ENCODE data around the gene PHOX2B. TPM values are rescaled to one million over a fixed set of nuclear protein-coding genes. Genes with fewer than 3 reads are reported as not detected.
"Not testable (repeated sequence)": the region's sequence is repeated elsewhere in the genome, so short reads cannot be mapped to it uniquely, and the experiment has no call there.

PHOX2B gene
- total RNA-seq, 1 donor: 0.10 TPM

- H3K4me3 ChIP-seq (ENCODE audit: low read length): no peak overlapping the region
- H3K27me3 ChIP-seq (ENCODE audit: insufficient read depth, low read length): peaks cover 81% of the 10 kb centered on the region
- H3K4me1 ChIP-seq (ENCODE audit: insufficient read depth, low read length): no peaks in the 10 kb centered on the region
- H3K9me3 ChIP-seq (ENCODE audit: low read depth, low read length): no peaks in the 10 kb centered on the region
These were observed 3.7 kb upstream of the PHOX2B start for GRCh38 chr4:41752081-41752836.

- H3K4me3 ChIP-seq (ENCODE audit: low read length): no peak overlapping the region
- H3K9me3 ChIP-seq (ENCODE audit: low read depth, low read length): no peaks in the 10 kb centered on the region
- H3K27me3 ChIP-seq (ENCODE audit: insufficient read depth, low read length): peaks cover 87% of the 10 kb centered on the region
These were observed 3.0 kb upstream of the PHOX2B start for GRCh38 chr4:41751449-41752061.

GRCh38 chr4:41750626-41751448 lies 2.3 kb upstream of the PHOX2B start:
- Histone ChIP-seq H3K4me1 (ENCODE audit: insufficient read depth, low read length) (no peaks in the 10 kb centered on the region), H3K27me3 (ENCODE audit: insufficient read depth, low read length) (peaks cover 87% of the 10 kb centered on the region), H3K9me3 (ENCODE audit: low read depth, low read length) (no peaks in the 10 kb centered on the region), H3K4me3 (ENCODE audit: low read length) (no peak overlapping the region)

More at GRCh38 chr4:41751449-41752061, 3.0 kb upstream of the PHOX2B start:
- no peaks in the 10 kb centered on the region for H3K4me1 ChIP-seq (ENCODE audit: insufficient read depth, low read length)

DNA sequence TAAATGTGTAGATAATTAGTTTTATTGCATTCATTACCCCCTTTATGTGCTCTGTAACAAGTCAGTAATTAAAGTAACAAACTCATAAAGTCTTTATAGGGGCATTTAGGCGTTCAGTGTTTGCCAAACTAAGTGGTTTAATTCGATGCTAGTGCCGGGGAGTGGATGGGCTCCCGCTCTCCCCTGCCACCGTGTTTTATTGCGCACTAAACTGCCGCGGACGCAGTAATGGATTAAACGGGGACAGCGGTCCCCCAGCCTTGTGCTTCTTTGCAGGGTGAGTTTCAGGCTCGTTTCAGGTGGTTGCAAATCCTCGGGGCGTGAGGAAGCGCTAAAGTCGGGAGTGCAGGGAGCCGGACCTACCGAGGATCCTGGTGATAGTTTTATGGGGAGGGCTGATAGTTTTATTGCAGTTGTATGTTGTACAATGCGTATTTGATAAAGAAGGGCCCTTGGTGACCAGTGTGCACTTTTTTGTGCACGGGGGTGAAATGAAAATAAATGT lies 1.6 kb upstream of the PHOX2B start:
- no peak overlapping the region for H3K4me3 ChIP-seq (ENCODE audit: low read length)
- H3K9me3 ChIP-seq (ENCODE audit: low read depth, low read length): no peaks in the 10 kb centered on the region
- no peaks in the 10 kb centered on the region for H3K4me1 ChIP-seq (ENCODE audit: insufficient read depth, low read length)
- peaks cover 91% of the 10 kb centered on the region for H3K27me3 ChIP-seq (ENCODE audit: insufficient read depth, low read length)

DNA sequence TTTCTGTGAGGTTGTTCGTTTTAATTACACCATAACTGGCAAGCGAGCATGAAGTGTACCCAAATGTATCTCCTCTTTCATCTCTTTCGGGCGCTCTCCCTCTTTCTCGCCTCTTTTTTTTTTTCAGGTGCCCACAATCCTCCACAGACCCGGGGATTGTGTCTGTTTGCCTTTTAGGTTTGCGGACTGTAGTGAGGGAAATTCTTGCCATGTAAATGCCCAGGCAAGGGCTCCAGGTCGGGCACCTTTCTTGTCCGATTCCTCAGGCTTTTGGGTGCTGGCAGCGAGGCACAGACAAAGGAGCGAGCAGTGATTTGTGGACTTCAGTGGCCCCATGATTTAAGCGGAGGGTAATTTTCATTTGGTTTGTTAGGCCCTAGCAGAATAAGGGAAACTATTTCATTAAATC lies 1.1 kb upstream of the PHOX2B start:
- Histone ChIP-seq H3K4me1 (ENCODE audit: insufficient read depth, low read length) (no peaks in the 10 kb centered on the region), H3K9me3 (ENCODE audit: low read depth, low read length) (no peaks in the 10 kb centered on the region), H3K4me3 (ENCODE audit: low read length) (no peak overlapping the region), H3K27me3 (ENCODE audit: insufficient read depth, low read length) (peaks cover 96% of the 10 kb centered on the region)

DNA sequence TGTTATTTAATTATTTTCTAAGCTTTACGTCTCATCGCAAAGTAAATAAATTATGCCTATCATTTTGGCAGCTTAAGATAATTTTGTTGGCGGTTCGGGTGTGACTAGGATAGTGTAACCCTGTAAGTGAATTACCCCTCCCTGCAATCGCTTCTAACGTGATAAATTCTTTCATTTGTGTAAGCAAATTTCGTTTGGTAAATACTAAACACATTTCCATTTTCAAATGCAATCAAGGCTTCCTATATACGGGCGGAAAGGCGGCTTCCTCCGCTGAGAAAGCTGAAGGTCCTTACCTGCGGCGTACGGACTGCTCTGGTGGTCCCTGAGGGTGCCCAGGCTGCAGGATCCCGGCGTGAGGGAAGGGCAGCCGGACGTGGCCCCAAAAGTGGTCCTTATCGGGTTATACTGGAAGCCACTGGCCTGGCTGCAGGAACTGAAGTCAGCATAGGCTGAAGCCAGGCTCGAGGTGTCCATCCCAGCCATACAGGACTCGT lies 403 bp downstream of the PHOX2B start:
- H3K4me1 ChIP-seq (ENCODE audit: insufficient read depth, low read length): no peaks in the 10 kb centered on the region
- peaks cover 96% of the 10 kb centered on the region for H3K27me3 ChIP-seq (ENCODE audit: insufficient read depth, low read length)
- no peaks in the 10 kb centered on the region for H3K9me3 ChIP-seq (ENCODE audit: low read depth, low read length)
- no peak overlapping the region for H3K4me3 ChIP-seq (ENCODE audit: low read length)

DNA sequence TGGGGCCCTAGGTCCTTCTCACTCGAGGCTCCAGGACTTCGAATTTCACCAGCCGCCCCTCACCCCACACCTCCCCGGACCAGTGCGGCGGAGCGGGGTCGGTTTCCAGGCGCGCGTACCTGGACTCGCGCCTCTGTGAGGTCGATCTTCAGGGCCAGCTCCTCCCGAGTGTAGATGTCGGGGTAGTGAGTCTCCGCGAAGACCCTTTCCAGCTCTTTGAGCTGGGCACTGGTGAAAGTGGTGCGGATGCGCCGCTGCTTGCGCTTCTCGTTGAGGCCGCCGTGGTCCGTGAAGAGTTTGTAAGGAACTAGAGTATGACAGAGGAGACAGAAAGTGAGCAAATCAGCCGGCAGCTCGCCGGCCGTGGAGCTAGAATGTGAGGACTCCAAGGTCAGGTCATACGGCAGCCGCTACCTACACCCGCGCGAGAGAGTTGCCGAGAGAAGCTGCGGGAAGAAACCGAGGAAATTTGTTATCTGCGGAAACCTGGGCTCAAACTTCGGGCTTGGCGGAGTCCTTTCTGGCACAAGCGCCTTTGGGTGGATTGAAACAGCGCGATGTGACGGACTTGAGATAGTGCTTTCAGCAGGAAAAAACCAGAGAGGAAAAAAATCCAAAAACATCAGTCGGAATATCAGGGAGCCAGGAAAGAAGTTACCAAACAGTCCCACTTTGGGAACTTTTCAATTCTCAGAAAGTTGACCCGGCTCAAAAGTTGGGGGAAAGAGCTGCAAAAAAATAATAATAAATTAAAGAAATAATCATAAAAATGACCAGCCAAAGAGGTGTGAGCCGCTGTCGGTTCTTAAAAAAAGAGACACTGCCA lies 1.1 kb downstream of the PHOX2B start:
- no peaks in the 10 kb centered on the region for H3K4me1 ChIP-seq (ENCODE audit: insufficient read depth, low read length)
- H3K4me3 ChIP-seq (ENCODE audit: low read length): no peak overlapping the region
- peaks cover 96% of the 10 kb centered on the region for H3K27me3 ChIP-seq (ENCODE audit: insufficient read depth, low read length)
- no peaks in the 10 kb centered on the region for H3K9me3 ChIP-seq (ENCODE audit: low read depth, low read length)

DNA sequence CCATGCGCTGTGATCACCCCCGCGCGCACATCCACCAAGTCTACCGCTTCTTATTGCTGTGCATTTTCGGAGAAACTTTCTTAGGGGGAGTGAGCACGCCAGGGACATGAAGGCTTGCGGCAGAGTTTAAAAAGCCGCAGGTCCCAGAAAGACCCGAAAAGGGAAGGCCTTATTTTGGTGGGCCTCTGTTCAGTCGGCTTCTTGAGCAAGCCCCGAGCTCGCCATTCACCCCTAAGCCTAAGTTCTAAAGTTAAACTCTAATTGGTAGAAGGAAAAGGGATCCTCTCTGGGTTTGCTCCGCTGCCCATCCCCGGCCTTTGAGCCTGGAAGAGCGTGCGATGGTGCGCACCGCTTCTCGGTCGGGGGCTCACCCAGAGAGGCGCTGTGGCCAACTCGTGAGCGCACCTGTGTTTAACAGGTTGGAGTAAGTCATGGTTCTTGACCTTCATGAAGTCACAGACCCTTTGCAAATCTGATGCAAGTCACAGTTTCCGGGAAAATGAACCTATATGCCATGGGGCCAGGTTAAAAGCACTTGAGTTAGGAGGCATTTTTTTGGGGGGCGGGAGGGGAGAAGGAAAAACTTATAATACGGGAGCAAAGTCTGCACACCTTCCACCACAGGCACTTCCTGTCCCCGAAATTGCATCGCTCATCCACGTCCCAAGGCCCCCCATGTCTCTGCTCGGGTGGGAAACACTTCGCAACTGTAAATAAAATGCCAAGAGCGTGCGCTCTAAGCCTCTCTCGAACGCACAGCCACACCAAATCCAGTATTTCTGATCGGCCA lies 1.9 kb downstream of the PHOX2B start:
- Histone ChIP-seq H3K4me3 (ENCODE audit: low read length) (no peak overlapping the region), H3K9me3 (ENCODE audit: low read depth, low read length) (no peaks in the 10 kb centered on the region), H3K27me3 (ENCODE audit: insufficient read depth, low read length) (peaks cover 89% of the 10 kb centered on the region), H3K4me1 (ENCODE audit: insufficient read depth, low read length) (no peaks in the 10 kb centered on the region)

DNA sequence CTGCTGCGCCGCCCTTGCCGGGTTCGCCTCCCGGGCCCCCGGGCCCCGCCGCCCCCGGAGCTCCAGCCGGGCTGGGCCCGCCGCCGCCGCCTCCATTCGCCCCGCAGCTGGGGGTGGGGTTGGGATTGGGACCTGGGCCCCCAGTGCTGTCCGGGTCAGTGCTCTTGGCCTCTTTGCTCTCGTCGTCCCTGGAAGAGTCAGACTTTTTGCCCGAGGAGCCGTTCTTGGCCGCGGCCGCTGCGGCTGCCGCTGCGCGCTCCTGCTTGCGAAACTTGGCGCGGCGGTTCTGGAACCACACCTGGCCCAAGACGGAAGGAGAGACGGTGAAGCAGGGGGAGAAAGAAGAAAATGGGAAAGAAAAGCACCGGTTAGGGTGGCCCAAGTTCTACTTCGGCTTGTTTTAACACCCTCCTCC lies 2.5 kb downstream of the PHOX2B start:
- Histone ChIP-seq H3K27me3 (ENCODE audit: insufficient read depth, low read length) (peaks cover 87% of the 10 kb centered on the region), H3K4me1 (ENCODE audit: insufficient read depth, low read length) (no peaks in the 10 kb centered on the region), H3K4me3 (ENCODE audit: low read length) (no peak overlapping the region)

GRCh38 chr4:41745292-41746024 lies 3.1 kb downstream of the PHOX2B start:
- peaks cover 83% of the 10 kb centered on the region for H3K27me3 ChIP-seq (ENCODE audit: insufficient read depth, low read length)
- H3K4me3 ChIP-seq (ENCODE audit: low read length): no peak overlapping the region
- H3K4me1 ChIP-seq (ENCODE audit: insufficient read depth, low read length): no peaks in the 10 kb centered on the region
- H3K9me3 ChIP-seq (ENCODE audit: low read depth, low read length): no peaks in the 10 kb centered on the region

More for the DNA sequence above, 2.5 kb downstream of the PHOX2B start:
- no peaks in the 10 kb centered on the region for H3K9me3 ChIP-seq (ENCODE audit: low read depth, low read length)

- peaks cover 82% of the 10 kb centered on the region for H3K27me3 ChIP-seq (ENCODE audit: insufficient read depth, low read length)
- H3K4me3 ChIP-seq (ENCODE audit: low read length): no peak overlapping the region
These were observed 3.8 kb downstream of the PHOX2B start for GRCh38 chr4:41744572-41745291.

DNA sequence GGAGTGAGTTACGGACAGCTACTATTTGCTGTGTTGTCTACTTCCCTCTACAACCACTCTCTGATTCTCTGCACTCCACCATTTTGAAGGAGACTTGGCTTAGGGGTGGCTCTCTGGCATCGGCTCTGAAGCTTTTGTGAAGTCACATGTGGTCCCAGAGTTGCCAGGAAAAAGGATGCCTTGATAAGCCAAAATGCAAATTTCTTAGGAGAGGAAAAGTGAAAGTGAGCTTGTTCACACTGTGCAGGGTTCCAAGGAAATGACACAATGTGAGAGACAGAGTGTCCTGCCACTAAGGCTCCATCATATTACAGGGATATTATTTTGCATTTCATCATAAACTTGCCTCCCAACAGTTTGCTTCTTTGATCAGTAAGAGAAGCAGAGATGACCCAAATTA lies 7.2 kb downstream of the PHOX2B start:
- peaks cover 51% of the 10 kb centered on the region for H3K27me3 ChIP-seq (ENCODE audit: insufficient read depth, low read length)

More at GRCh38 chr4:41744572-41745291, 3.8 kb downstream of the PHOX2B start:
- Histone ChIP-seq H3K4me1 (ENCODE audit: insufficient read depth, low read length) (no peaks in the 10 kb centered on the region), H3K9me3 (ENCODE audit: low read depth, low read length) (no peaks in the 10 kb centered on the region)

DNA sequence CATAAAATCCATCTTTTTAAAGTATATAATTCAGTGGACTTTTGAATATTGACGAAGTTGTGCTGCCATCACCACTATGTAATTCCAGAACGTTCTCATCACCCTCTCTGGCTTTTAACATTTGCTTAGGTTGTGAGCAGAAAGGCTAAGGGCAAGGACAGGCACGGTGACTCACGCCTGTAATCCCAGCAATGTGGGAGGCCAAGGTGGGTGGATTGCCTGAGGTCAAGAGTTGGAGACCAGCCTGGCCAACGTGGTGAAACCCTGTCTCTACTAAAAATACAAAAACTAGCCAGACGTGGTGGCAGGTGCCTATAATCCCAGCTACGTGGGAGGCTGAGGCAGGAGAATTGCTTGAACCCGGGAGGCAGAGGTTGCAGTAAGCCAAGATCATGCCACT lies 11.0 kb downstream of the PHOX2B start:
- H3K4me3 ChIP-seq (ENCODE audit: low read length); H3K9me3 ChIP-seq (ENCODE audit: low read depth, low read length); H3K4me1 ChIP-seq (ENCODE audit: insufficient read depth, low read length): not testable (repeated sequence)
- H3K27me3 ChIP-seq (ENCODE audit: insufficient read depth, low read length): peaks cover 16% of the 10 kb centered on the region

More for the DNA sequence above, 7.2 kb downstream of the PHOX2B start:
- H3K4me1 ChIP-seq (ENCODE audit: insufficient read depth, low read length): no peaks in the 10 kb centered on the region
- H3K9me3 ChIP-seq (ENCODE audit: low read depth, low read length): no peaks in the 10 kb centered on the region
- H3K4me3 ChIP-seq (ENCODE audit: low read length): no peak overlapping the region

Data from mononuclear cell (primary cell).